ENCODE data around the gene PRSS50. TPM values are rescaled to one million over a fixed set of nuclear protein-coding genes. Genes with fewer than 3 reads are reported as not detected.

The PRSS50 gene
- total RNA-seq, 1 donor from 2014 or later = not detected

GRCh38 chr3:46692566-46692990, 25.1 kb downstream of the PRSS50 start:
- Mint-ChIP-seq H3K4me1 (ENCODE audit: low read depth, unreplicated experiment) (peaks cover 7% of the 10 kb centered on the region), H3K36me3 (ENCODE audit: unreplicated experiment) (no peaks in the 10 kb centered on the region), H3K27ac (ENCODE audit: unreplicated experiment) (no peak overlapping the region), H3K27me3 (ENCODE audit: unreplicated experiment) (peaks cover 5% of the 10 kb centered on the region), H3K4me3 (ENCODE audit: unreplicated experiment) (peak overlapping the region; percentile 72), H3K9me3 (ENCODE audit: unreplicated experiment) (peaks cover 5% of the 10 kb centered on the region)
- DNase-seq = no peak
- TF ChIP-seq CTCF (IDR thresholded peaks at IDR 0.05; ENCODE audit: partially characterized antibody, unreplicated experiment) = no peak

GRCh38 chr3:46690798-46691197, 26.9 kb downstream of the PRSS50 start:
- Mint-ChIP-seq H3K36me3 (ENCODE audit: unreplicated experiment) (no peaks in the 10 kb centered on the region), H3K4me3 (ENCODE audit: unreplicated experiment) (no peak overlapping the region), H3K27ac (ENCODE audit: unreplicated experiment) (no peak overlapping the region), H3K4me1 (ENCODE audit: low read depth, unreplicated experiment) (peaks cover under 1% of the 10 kb centered on the region), H3K9me3 (ENCODE audit: unreplicated experiment) (peaks cover 5% of the 10 kb centered on the region), H3K27me3 (ENCODE audit: unreplicated experiment) (peaks cover 5% of the 10 kb centered on the region)
- no peak for TF ChIP-seq CTCF (IDR thresholded peaks at IDR 0.05; ENCODE audit: partially characterized antibody, unreplicated experiment)
- no peak for DNase-seq

GRCh38 chr3:46685446-46685845, 32.2 kb downstream of the PRSS50 start:
- Mint-ChIP-seq H3K9me3 (ENCODE audit: unreplicated experiment) (peaks cover 5% of the 10 kb centered on the region), H3K4me3 (ENCODE audit: unreplicated experiment) (no peak overlapping the region), H3K27ac (ENCODE audit: unreplicated experiment) (no peak overlapping the region)

GRCh38 chr3:46684891-46685290, 32.8 kb downstream of the PRSS50 start:
- Mint-ChIP-seq H3K36me3 (ENCODE audit: unreplicated experiment) (no peaks in the 10 kb centered on the region), H3K9me3 (ENCODE audit: unreplicated experiment) (peaks cover 5% of the 10 kb centered on the region), H3K4me3 (ENCODE audit: unreplicated experiment) (no peak overlapping the region), H3K27me3 (ENCODE audit: unreplicated experiment) (peaks cover 9% of the 10 kb centered on the region), H3K4me1 (ENCODE audit: low read depth, unreplicated experiment) (no peaks in the 10 kb centered on the region), H3K27ac (ENCODE audit: unreplicated experiment) (no peak overlapping the region)
- no peak for TF ChIP-seq CTCF (IDR thresholded peaks at IDR 0.05; ENCODE audit: partially characterized antibody, unreplicated experiment)
- DNase-seq = no peak

More at GRCh38 chr3:46685446-46685845, 32.2 kb downstream of the PRSS50 start:
- TF ChIP-seq CTCF (IDR thresholded peaks at IDR 0.05; ENCODE audit: partially characterized antibody, unreplicated experiment) = no peak
- Mint-ChIP-seq H3K27me3 (ENCODE audit: unreplicated experiment) (peaks cover 8% of the 10 kb centered on the region), H3K4me1 (ENCODE audit: low read depth, unreplicated experiment) (no peaks in the 10 kb centered on the region), H3K36me3 (ENCODE audit: unreplicated experiment) (no peaks in the 10 kb centered on the region)
- DNase-seq = no peak

- Mint-ChIP-seq H3K9me3 (ENCODE audit: unreplicated experiment) (peaks cover 5% of the 10 kb centered on the region), H3K4me1 (ENCODE audit: low read depth, unreplicated experiment) (no peaks in the 10 kb centered on the region), H3K27ac (ENCODE audit: unreplicated experiment) (no peak overlapping the region), H3K36me3 (ENCODE audit: unreplicated experiment) (no peaks in the 10 kb centered on the region), H3K27me3 (ENCODE audit: unreplicated experiment) (peaks cover 9% of the 10 kb centered on the region), H3K4me3 (ENCODE audit: unreplicated experiment) (no peak overlapping the region)
- no peak for DNase-seq
- no peak for TF ChIP-seq CTCF (IDR thresholded peaks at IDR 0.05; ENCODE audit: partially characterized antibody, unreplicated experiment)
Observed at GRCh38 chr3:46682974-46683373, 34.7 kb downstream of the PRSS50 start.

Measured in glutamatergic neuron (in vitro differentiated cells).